Stomach (tissue), 19 donors: ENCODE measurements around the gene NUP62CL. TPM values are rescaled to one million over a fixed set of nuclear protein-coding genes. Genes with fewer than 3 reads are reported as not detected.
A peak's percentile ranks its signal among the peaks of the same experiment; 100 is the strongest.

ENCODE experiments used
- DNase-seq, 2 donors: peaks; one replicate each; pipeline versions ENCODE4 v3.0.0 to v3.0.0-alpha.2; 2013 to 2019
- H3K27ac ChIP-seq, 5 donors: fragments of 200-600 bp in 4 of 5; sonication (generic) in 4 of 5; one replicate each; pipeline ENCODE4 v1.5.1; 2013 to 2019; ENCODE audit warnings: mild to moderate bottlenecking in 1 of 5, moderate library complexity in 1 of 5
- H3K27me3 ChIP-seq, 3 donors: fragments of 200-600 bp; sonication (generic); one replicate each; pipeline ENCODE4 v1.5.1; 2017 to 2019; ENCODE audit warnings: mixed run types in 1 of 3
- H3K36me3 ChIP-seq, 4 donors: fragments of 200-600 bp; sonication (generic); 1 replicate in 3 of 4; 2 replicates in 1 of 4; pipeline ENCODE4 v1.5.1; 2016 to 2019
- H3K4me1 ChIP-seq, 4 donors: fragments of 200-600 bp; sonication (generic); one replicate each; pipeline ENCODE4 v1.5.1; 2016 to 2019
- H3K4me3 ChIP-seq, 4 donors: fragments of 200-600 bp; sonication (generic) in 3 of 4; one replicate each; pipeline ENCODE4 v1.5.1; 2016 to 2019; ENCODE audit warnings: mild to moderate bottlenecking in 1 of 4
- H3K9me3 ChIP-seq, 4 donors: fragments of 200-600 bp; sonication (generic); one replicate each; pipeline ENCODE4 v1.5.1; 2016 to 2019
- CTCF ChIP-seq, 7 experiments: fragments of 450-650 bp in 4 of 7; fragments of 200-600 bp in 3 of 7; sonication (generic) in 3 of 7; IDR thresholded peaks; one replicate each; pipeline ENCODE4 v1.5.1; 2016 to 2019; ENCODE audit warnings: antibody characterized with exemption in 7 of 7, control low read depth in 2 of 7, mild to moderate bottlenecking in 1 of 7
- EP300 ChIP-seq: sonication (generic); formaldehyde crosslinking; IDR thresholded peaks from one replicate; pipeline ENCODE4 v1.6.1; 2017; ENCODE audit warnings: antibody characterized with exemption
- POLR2A ChIP-seq, 4 donors: fragments of 450-650 bp; IDR thresholded peaks; one replicate each; pipeline ENCODE4 v1.6.1; 2016; ENCODE audit warnings: antibody characterized with exemption in 4 of 4, control low read depth in 2 of 4, mild to moderate bottlenecking in 1 of 4, moderate library complexity in 1 of 4
- POLR2AphosphoS5 ChIP-seq, 3 donors: sonication (generic); formaldehyde crosslinking; IDR thresholded peaks; one replicate each; pipeline ENCODE4 v1.6.1; 2016; ENCODE audit warnings: antibody characterized with exemption in 3 of 3
- WGBS, 5 donors: extraction: QIAGEN DNeasy Blood & Tissue Kit in 3 of 5; methylation state at CpG; one replicate each; pipeline versions ENCODE4 v1.1.5 to v1.1.7; 2013 to 2018; 5-methylcytosine and 5-hydroxymethylcytosine counted together
- intact Hi-C: fragments of 100-400 bp; cut with DNase I; formaldehyde crosslinking; loops from one replicate; pipeline ENCODE4 v1.15.1; 2023; ENCODE audit warnings: low total_unique reads
- long read RNA-seq, 10 donors: transcript quantifications; one replicate each; lab custom pipeline, GENCODE V29; 2026
- polyA plus RNA-seq, 3 donors: library from polyadenylated mRNA; stranded (reverse); fragments of 200-250 nt; gene quantifications; one replicate each; pipeline ENCODE4 v1.2.3, GENCODE V29; 2013
- total RNA-seq, 5 donors: library from RNA; depleted of rRNA; stranded (reverse); fragments of >200 nt; gene quantifications; one replicate each; pipeline versions ENCODE4 v1.1.0 to v1.2.3, GENCODE V29; 2014 to 2016
- donor health status: healthy with polysubstance abuse.
- donor health status: Bipolar disorder and iron deficiency.
- donor health status: healthy.

The NUP62CL gene
- total RNA-seq (1 to 10 TPM in 1 of 5 donors, under 1 TPM in 1, not detected in 3; 0.87 to 1.7 TPM), polyA plus RNA-seq (1 to 10 TPM in 1 of 3 donors, under 1 TPM in 2; 0.31 to 1.1 (median 0.46) TPM)
- long read RNA-seq, donor 1, result 0 reads
- long read RNA-seq, donor 2, result 0 reads
- long read RNA-seq, donor 3, result 0 reads
- long read RNA-seq, donor 4, result 0 reads
- long read RNA-seq, donor 5, result 0 reads
- long read RNA-seq, donor 6, result 0 reads
- long read RNA-seq, donor 7, partial matches to known transcripts, result 0 of 1 reads
- long read RNA-seq, donor 7, other reads (novel, unspliced or antisense), result 0 of 1 reads
- long read RNA-seq, donor 8, result 0 reads
- long read RNA-seq, donor 9, result 0 reads
- long read RNA-seq, donor 10, result 0 reads

GRCh38 chrX:107205770-107206696 lies at the start of gene NUP62CL, which contains the start of gene DNAAF6:
TSS of gene NUP62CL (minus strand) at chrX:107206433. CDS start at chrX:107175146, 31,287 bp downstream.
TSS of gene DNAAF6 (plus strand) at chrX:107206611. CDS start at chrX:107212876, 6,265 bp downstream.
- Histone ChIP-seq H3K9me3 (peaks cover 0 to 7% (median 0%) of the 10 kb centered on the region in 4 donors), H3K36me3 (no peaks in the 10 kb centered on the region), H3K27ac (no peak within 1 kb of the TSS), H3K27me3 (peaks cover 0 to 4% (median 0%) of the 10 kb centered on the region in 3 donors), H3K4me3 (peak within 1 kb of the TSS; percentile 36 to 54 (median 42)), H3K4me1 (peaks cover 0 to 5% (median 0%) of the 10 kb centered on the region in 4 donors)
- intact Hi-C loops, result no loop called here
- 0 to 43% (median 9%) methylated on average over 38 to 66 of the region's 66 CpGs for WGBS, 5 donors
- no peak for TF ChIP-seq POLR2AphosphoS5 (IDR thresholded peaks at IDR 0.05)
- DNase-seq, result peak; percentile 61 to 87

GRCh38 chrX:107228486-107228819 lies 22.2 kb upstream of the NUP62CL start:
- WGBS, 5 donors, result 63 to 85% (median 77%) methylated on average over 2 of the region's 2 CpGs
- Histone ChIP-seq H3K9me3 (no peaks in the 10 kb centered on the region), H3K36me3 (no peaks in the 10 kb centered on the region), H3K27me3 (peaks cover 0 to 4% (median 0%) of the 10 kb centered on the region in 3 donors), H3K4me3 (no peak overlapping the region), H3K27ac (no peak overlapping the region), H3K4me1 (no peaks in the 10 kb centered on the region)
- intact Hi-C loops, result no loop called here
- no peak for DNase-seq
- no peak for TF ChIP-seq POLR2AphosphoS5 (IDR thresholded peaks at IDR 0.05)
- TF ChIP-seq POLR2A (IDR thresholded peaks at IDR 0.05), result no peak
- no peak for TF ChIP-seq CTCF (IDR thresholded peaks at IDR 0.05)
- no peak for TF ChIP-seq EP300

- Histone ChIP-seq H3K4me3 (no peak overlapping the region), H3K27me3 (peaks cover 0 to 4% (median 0%) of the 10 kb centered on the region in 3 donors), H3K9me3 (no peaks in the 10 kb centered on the region), H3K27ac (no peak overlapping the region), H3K36me3 (no peaks in the 10 kb centered on the region), H3K4me1 (no peaks in the 10 kb centered on the region)
- no peak for DNase-seq
- intact Hi-C loops, result no loop called here
- 82 to 97% (median 93%) methylated on average over 2 of the region's 2 CpGs for WGBS, 5 donors
- TF ChIP-seq POLR2AphosphoS5 (IDR thresholded peaks at IDR 0.05) (no peak), EP300 (no peak)
Measured at GRCh38 chrX:107227780-107228485, 21.7 kb upstream of the NUP62CL start.

- 64 to 100% (median 79%) methylated on average over 1 of the region's 1 CpG for WGBS, 5 donors
- no peak for TF ChIP-seq POLR2A (IDR thresholded peaks at IDR 0.05)
- TF ChIP-seq CTCF (IDR thresholded peaks at IDR 0.05), result no peak
- TF ChIP-seq POLR2AphosphoS5 (IDR thresholded peaks at IDR 0.05), result no peak
- no peak for TF ChIP-seq EP300
- no peak for DNase-seq
- Histone ChIP-seq H3K27me3 (peaks cover 0 to 4% (median 0%) of the 10 kb centered on the region in 3 donors), H3K9me3 (no peaks in the 10 kb centered on the region), H3K27ac (no peak overlapping the region), H3K36me3 (no peaks in the 10 kb centered on the region), H3K4me1 (no peaks in the 10 kb centered on the region), H3K4me3 (no peak overlapping the region)
- intact Hi-C loops, result no loop called here
Measured at GRCh38 chrX:107226757-107227156, 20.5 kb upstream of the NUP62CL start.

- Histone ChIP-seq H3K27ac (no peak overlapping the region), H3K36me3 (no peaks in the 10 kb centered on the region), H3K9me3 (no peaks in the 10 kb centered on the region), H3K4me1 (no peaks in the 10 kb centered on the region), H3K27me3 (peaks cover 0 to 4% (median 0%) of the 10 kb centered on the region in 3 donors), H3K4me3 (no peak overlapping the region)
- TF ChIP-seq CTCF (IDR thresholded peaks at IDR 0.05) (no peak), POLR2A (IDR thresholded peaks at IDR 0.05) (no peak)
- DNase-seq, result no peak
- 74 to 96% (median 84%) methylated on average over 1 of the region's 1 CpG for WGBS, 5 donors
- intact Hi-C loops, result no loop called here
Measured at GRCh38 chrX:107213477-107213876, 7.2 kb upstream of the NUP62CL start.
